ENCODE data around the gene PITHD1.
"Not testable (repeated sequence)": the region's sequence is repeated elsewhere in the genome, so short reads cannot be mapped to it uniquely, and the experiment has no call there.

Gene PITHD1

DNA sequence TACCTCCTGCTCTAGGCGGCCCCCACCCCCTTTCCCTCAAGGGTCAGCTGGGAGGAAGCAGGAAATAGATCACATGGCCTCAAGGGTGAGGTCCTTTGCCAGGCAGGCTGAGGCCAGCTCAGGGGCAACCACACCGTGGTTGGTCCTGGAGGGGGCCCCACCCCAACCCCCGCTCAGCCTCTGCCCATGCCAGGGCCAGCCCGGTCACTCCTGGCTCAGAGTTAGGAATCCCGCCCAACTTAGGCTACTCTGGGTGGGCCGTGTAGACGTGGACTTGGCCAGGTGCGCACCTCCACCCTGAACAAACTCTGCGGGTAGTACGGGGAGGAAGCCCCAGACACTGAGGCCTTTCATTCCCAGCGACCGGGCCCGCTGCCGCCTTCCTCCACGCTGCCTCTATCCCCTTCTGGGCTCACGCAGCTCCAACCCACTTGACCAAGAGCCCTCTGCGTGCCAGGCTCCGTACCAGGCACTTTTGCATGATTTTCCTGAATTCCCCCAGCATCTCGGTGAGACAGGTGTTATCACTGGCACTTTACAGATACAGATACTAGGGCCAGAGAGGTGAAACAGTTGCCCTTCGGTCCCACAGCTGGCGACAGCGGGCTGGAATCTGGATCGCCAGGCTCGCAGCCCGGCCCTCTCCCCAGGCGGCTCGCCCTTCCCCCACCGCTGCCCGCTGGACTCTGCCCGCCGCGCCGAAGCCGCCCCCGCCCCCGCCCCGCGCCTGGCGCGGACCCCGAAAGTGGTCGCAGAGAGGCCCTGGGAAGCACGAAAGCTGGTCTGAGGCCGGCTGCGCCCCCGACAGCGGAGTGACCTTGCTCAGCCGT lies 21.6 kb downstream of the PITHD1 start:
- peak; percentile 26 for DNase-seq

- DNase-seq, result peak; percentile 97
These were observed 22.5 kb downstream of the PITHD1 start, which contains the start of gene GALE for GRCh38 chr1:23800400-23801337. Gene GALE (minus strand): TSS chr1:23800754. CDS start chr1:23799007, 1,747 bp downstream.

- no peak for DNase-seq
These were observed 23.1 kb downstream of the PITHD1 start for GRCh38 chr1:23801338-23801748.

DNA sequence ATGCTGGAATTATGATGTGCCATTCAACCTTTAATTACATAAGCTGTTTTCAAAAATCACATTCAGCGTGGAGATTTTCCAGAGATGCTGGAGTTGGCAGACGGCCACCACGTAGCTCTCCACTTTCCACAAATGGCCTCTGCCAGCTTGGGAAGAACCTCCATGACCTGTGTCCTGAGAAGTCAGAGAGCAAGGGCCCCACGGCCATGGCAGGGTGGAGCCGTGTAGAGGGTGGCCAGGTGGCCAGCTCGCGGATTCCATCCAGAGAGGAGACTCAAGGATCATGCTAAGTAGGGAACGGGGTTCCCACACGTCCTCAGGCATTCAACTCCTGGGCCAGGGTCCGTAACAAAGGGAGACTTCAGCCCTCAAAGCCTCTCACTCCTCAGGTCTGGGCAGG lies 23.7 kb downstream of the PITHD1 start:
- no peak for DNase-seq

DNA sequence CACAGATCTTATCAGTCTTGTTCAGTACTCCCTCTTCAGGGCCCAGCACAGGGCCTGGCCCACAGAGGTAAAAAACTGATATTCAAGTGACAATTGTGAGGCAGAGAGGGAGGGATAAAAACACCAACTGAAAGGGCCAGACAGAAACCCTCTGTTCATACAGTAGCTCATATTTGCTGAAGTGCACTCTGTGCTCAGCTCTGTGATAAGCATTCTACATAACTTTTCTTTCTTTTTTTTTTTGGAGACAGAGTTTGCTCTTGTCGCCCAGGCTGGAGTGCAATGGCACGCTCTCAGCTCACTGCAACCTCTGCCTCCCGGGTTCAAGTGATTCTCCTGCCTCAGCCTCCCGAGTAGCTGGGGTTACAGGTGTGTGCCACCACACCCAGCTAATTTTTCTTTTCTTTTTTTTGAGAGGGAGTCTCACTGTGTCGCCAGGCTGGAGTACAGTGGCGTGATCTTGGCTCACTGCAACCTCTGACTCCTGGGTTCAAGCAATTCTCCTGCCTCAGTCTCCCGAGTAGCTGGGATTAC lies 24.7 kb downstream of the PITHD1 start:
- DNase-seq, result not testable (repeated sequence)

DNA sequence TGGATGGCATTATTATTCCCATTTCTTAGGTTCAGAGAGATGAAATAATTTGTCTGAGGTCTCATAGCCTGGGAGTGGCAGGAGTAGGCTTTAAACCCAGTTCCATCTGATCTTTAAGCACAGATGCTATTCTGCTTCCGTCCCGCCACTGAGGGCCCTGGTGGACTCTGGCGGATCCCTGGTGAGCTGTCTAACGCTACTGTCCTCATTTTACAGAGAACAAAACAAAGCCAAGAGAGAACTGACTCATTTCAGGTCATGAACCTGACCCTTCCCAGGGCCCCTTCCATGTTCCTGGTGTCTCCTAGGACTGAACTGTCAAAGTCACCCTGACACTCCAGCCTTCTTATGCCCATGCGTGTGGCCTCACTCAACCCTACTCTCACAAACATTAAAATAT lies 25.5 kb downstream of the PITHD1 start:
- no peak for DNase-seq

GRCh38 chr1:23804183-23804835 lies 26.1 kb downstream of the PITHD1 start:
- no peak for DNase-seq

DNA sequence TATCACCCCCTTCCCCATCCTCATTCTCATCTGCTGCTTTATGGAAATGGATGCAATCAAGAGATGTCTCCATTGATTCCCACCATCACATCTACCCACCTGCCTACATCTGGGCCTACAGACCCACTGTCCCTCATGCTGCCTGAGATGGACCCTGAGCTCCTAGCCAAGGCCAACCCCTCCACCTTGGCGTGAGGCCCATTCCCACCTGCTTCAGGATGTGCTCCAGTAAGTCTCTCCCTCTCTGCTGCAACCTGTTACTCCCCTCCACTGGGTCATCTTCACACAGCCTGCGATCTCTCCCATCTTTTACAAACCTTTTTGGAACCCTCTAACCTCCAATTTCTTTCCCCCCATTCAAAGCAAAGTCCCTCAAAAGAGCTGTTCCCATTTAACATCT lies 26.8 kb downstream of the PITHD1 start:
- no peak for DNase-seq

DNA sequence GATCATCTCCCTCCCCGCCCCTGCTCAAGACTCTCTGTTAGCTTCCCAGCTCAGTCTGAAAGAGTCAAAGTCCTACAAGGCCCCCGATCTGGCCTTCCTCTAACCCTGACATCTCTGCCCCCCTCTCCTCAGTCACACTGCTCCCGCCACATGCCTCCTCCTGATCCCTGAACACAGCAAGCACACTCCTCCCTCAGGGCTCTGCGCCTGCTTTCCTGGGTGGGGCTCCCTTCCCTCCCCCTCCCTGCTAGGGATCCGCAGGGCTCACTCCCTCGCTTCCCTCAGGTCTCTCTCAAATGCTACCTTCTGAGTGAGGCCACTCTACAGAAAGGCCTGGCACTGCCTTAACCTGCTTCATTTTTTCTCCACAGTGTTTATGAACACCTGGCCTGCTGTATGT lies 28.1 kb downstream of the PITHD1 start:
- no peak for DNase-seq

DNA sequence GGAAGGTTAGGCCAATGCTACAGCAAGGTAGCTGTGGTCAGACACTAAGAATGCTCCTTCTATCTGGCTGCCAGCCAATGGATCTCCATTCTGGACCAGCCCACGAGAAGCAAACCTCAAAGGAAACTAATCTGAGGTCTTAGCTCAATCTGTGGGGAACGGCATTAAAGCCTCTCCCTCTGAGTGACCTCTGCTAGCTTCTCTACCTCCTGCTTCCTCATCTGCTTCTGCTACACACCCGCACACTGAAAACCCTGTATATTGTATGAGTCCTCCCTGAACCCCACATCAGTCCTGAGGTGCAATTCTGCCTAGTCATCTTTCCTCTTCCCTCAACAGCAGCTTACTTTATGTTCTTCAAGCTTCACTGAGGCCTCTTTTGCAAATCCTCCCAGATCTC lies 29.2 kb downstream of the PITHD1 start:
- no peak for DNase-seq

DNA sequence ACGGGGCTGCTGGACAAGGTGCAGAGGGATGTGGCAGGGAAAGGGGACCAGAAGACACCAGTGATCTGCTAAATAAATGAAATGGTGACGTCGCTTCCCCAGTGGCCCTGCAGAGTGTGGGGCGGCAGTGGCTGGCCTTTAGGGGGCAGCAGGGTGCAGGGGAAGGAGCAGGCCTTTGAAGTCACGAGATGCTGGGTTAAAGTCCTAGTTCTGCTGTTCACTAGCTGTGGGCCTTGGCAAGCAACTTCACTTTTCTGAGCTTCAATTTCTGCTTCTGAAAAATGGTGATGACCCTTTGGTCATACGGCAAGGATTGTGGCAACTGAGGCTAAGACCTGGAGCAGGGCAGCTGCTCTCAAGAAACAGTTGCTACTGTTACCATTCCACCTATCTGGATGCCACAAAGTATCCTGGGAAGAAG lies 31.5 kb downstream of the PITHD1 start:
- DNase-seq, result peak; percentile 85

GRCh38 chr1:23810818-23811540 lies 32.8 kb downstream of the PITHD1 start:
- peak; percentile 62 for DNase-seq

DNA sequence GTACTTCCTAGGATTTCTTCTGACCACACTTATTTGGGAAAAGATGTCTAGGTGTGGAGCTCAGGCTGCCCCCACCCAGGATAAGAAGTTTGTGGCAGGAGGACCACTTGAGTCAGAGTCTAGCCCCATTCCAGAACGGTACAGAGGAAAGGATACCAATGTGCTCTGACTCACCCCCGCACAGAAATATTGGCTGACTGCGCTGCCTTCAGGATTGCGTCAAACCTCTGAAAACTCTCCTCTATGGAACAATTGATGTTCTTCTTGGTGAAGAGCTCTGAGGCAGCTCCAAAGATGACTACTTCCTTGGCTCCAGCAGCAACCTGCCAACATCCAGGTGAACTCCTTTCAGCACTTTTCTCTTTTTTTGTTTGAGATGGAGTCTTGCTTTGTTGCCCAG lies 35.8 kb downstream of the PITHD1 start:
- no peak for DNase-seq

GRCh38 chr1:23816361-23816760 lies 38.1 kb downstream of the PITHD1 start:
- DNase-seq, result no peak

DNA sequence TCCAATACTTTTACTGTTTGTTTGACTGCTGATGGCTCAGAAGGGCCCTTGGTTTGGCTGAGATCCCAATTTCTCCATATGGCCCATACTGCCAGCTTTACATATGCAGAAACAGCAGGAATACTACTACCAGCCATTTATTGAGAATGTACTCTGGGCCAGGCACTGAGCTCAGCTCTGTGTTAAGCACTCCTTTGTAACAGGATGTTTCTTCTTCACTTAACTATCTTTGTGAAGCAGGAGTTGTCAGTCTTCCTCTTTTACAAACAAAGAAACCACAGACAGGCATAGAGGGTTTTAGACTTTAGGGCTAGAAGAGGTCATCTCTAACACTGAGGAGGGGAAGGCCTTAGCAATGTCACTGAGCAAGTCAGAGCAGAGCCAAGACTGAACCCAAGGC lies 38.7 kb downstream of the PITHD1 start:
- no peak for DNase-seq

GRCh38 chr1:23817633-23818032 lies 39.4 kb downstream of the PITHD1 start:
- DNase-seq, result no peak

- DNase-seq, result no peak
These were observed 45.5 kb downstream of the PITHD1 start for GRCh38 chr1:23823767-23824166.

GRCh38 chr1:23824711-23825075 lies 46.5 kb downstream of the PITHD1 start:
- no peak for DNase-seq

DNA sequence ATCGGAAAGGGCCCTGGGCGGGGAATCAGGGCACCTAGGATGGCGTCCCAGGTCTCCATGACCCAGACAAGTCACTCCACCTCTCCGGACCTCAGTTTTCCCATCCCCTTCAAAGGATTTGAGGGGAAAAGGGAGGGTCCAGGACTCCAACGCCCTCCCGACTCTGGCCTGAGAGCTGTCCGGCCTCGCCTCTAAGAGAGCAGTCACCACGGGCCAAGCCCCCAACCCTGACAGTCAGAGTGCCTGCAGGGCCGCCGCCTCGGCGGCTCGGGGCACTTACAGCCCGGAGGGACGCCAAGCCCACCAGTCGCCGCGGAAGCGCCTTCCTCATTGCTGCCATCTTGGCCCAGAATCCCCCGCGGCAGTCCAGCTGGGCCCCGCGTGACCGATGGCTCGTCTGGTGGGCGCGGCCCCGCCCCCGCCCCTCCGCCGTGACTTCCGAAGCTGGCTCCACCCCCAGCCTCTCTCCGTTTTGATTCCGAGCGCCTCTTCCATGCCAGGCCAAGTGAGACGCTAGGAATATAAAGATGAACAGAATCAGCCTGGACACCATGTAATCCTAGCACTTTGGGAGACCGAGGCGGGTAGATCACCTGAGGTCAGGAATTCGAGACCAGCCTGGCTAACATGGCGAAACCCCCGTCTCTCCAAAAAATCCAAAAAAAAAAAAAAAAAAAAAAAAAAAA lies 47.0 kb downstream of the PITHD1 start, which contains the start of gene HMGCL:
HMGCL (minus strand) TSS at position 354 of the 686 bp plus-strand sequence; CDS start at position 340, 14 bp downstream.
- peak; percentile 90 for DNase-seq

- DNase-seq, result no peak
These were observed 47.7 kb downstream of the PITHD1 start for GRCh38 chr1:23825762-23826522.

GRCh38 chr1:23826590-23826989 lies 48.4 kb downstream of the PITHD1 start:
- DNase-seq, result not testable (repeated sequence)
